ENCODE data around the gene CPA1. TPM values are rescaled to one million over a fixed set of nuclear protein-coding genes. Genes with fewer than 3 reads are reported as not detected.

Gene CPA1
- total and polyA plus RNA-seq, 9 of the 15 experiments (the other 6 are each of a cell fraction or from before 2014, with no cell fraction given): 6.5 TPM; not detected in 8

DNA sequence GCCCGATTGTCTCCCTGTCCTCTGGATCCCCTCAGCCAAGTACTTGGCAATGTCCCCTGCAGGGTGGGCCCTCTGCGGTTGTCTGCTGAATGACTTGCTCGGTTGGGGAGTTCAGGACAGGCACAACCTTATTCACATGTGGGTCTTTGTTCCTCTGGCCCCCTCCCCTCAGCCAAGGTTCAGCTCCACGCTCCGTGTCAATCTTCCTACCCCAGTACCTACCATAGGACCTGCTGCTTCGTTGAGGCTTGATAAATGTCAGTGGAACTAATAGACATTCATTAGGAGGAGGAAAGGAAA is 28.6 kb upstream of the CPA1 start (continued):
- TF ChIP-seq ZC3H4 (CRISPR knock-in tag; IDR thresholded peaks at IDR 0.05; ENCODE audit: borderline replicate concordance): no peak

DNA sequence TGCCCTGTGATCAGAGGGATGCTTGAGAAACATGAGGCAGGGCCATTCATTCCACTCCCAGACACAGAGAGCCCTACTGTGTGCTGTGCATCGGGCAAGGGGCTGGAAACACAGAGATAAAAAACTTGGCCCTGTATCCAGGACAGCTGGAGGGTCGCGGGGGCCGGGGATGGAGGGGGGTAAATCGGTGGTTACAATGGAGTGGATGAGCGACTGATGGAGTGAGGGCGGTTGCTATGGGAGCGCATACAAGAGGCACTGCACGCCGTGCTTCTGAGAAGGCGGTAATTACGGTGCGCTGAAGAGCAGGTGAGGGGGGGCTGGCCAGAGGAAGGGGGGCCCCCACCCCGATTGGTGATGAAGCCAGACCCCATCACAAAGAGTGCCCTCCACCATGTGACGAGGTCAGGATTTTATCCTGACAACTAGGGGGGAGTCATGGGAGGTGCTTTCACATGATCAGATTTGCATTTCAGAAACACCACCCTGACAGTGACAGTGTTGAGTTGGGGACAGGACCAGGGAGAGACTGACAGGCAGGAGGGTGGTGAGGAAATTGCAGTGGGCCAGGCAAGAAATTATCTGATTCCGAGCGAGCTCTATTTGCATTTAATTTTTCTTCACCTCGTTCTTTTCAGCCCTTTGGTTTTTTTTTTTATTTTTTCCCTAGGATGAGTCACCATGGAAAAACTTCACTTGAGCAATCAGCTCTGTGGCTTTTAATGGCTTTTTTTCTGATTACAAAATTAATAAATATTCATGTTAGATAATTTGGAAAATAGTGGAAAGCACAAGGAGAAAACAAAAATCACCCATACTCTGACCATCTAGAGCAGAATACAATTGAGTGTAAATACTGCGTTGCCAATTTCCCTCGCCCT is 27.9 kb upstream of the CPA1 start:
- H3K9ac ChIP-seq (ENCODE audit: insufficient read depth in 1 of 2, low read depth in 2 of 2, low read length in 2 of 2): no peak overlapping the region
- peaks cover 38 to 74% of the 10 kb centered on the region in 2 experiments for H3K27me3 ChIP-seq (ENCODE audit: control insufficient read depth in 2 of 2, insufficient read depth in 2 of 2, low read length in 2 of 2)
- BruUV-seq (replicated peaks): no TSS peak
- FAIRE-seq: no peak
- H4K20me1 ChIP-seq (replicated peaks; ENCODE audit: control insufficient read depth, insufficient read depth, low read length): no peaks in the 10 kb centered on the region
- DNase-seq (ENCODE audit: extremely low read depth in 1 of 4, low spot score in 3 of 4): no peak
- intact Hi-C loops (cut with micrococcal nuclease) (no loop called here), in situ Hi-C loops (cut with MboI) (no loop called here)
- 14% methylated on average over 16 of the region's 20 CpGs for WGBS (ENCODE audit: insufficient coverage, low coverage, missing lambda C conversion rate)
- H3K4me3 ChIP-seq: no peak overlapping the region
- no peaks in the 10 kb centered on the region for H3K36me3 ChIP-seq (ENCODE audit: control insufficient read depth, insufficient read depth, low read length)
- POLR2A ChIA-PET: interaction anchor here (1.0 kb wide), 2 partner anchors 10 to 25 kb away, joined by 3 read pairs; no protein-coding TSS in a partner anchor
- CTCF ChIA-PET (ENCODE audit: low intra/inter-chr PET ratio): no interaction called here
- peaks cover 0 to 2% of the 10 kb centered on the region in 2 experiments; a peak in 1 of 5 replicates for H3K4me1 ChIP-seq (replicated peaks in 1 of 2; ENCODE audit: control insufficient read depth in 2 of 2, insufficient read depth in 2 of 2, low read length in 2 of 2)
- H3K9me3 ChIP-seq (replicated peaks; ENCODE audit: control insufficient read depth, insufficient read depth, low read depth, low read length): no peaks in the 10 kb centered on the region
- H2AFZ ChIP-seq (ENCODE audit: low read depth, low read length): no peak overlapping the region
- no peaks in the 10 kb centered on the region for H3K9me1 ChIP-seq (ENCODE audit: control insufficient read depth, insufficient read depth, low read length)
- no peaks in the 10 kb centered on the region for H3K79me2 ChIP-seq (ENCODE audit: control insufficient read depth, insufficient read depth, low read length)
- H3K4me2 ChIP-seq (ENCODE audit: insufficient read depth, low read length): no peak overlapping the region
- no peak for ATAC-seq
- H3K27ac ChIP-seq (ENCODE audit: extremely low read depth, low read depth, low read length): no peak overlapping the region
- TF ChIP-seq RFX1 (IDR thresholded peaks at IDR 0.05) (peak; percentile 63), ZKSCAN1 (IDR thresholded peaks at IDR 0.05; ENCODE audit: low read depth, low read length) (peak; percentile 77), ZNF239 (CRISPR knock-in tag; IDR thresholded peaks at IDR 0.05) (no peak), DPF2 (IDR thresholded peaks at IDR 0.05) (no peak), ZNF384 (IDR thresholded peaks at IDR 0.05; ENCODE audit: low read depth, low read length) (peak; percentile 42; the same call in 1 of the 2 replicates), RBM14 (IDR thresholded peaks at IDR 0.05; ENCODE audit: borderline replicate concordance, insufficient read depth, low read depth, low read length) (no peak), CEBPB (tag; IDR thresholded peaks at IDR 0.05) (0 out of 2 replicates have a peak, but pooled peaks have one; percentile 12), JUND (IDR thresholded peaks at IDR 0.05; ENCODE audit: borderline replicate concordance, low read depth, low read length) (peak; percentile 31; the same call in 1 of the 2 replicates), JUND (tag; IDR thresholded peaks at IDR 0.05; ENCODE audit: borderline replicate concordance, low read depth, low read length) (no peak), CEBPG (CRISPR knock-in tag; IDR thresholded peaks at IDR 0.05) (no peak), CEBPG (tag; conservative IDR thresholded peaks at IDR 0.05 in 1 of 2, IDR thresholded peaks at IDR 0.05 in 1 of 2) (peak in 1 of 2 experiments; percentile 72; a peak in 2 of 4 replicates), FOSL1 (tag; conservative IDR thresholded peaks at IDR 0.05) (peak; percentile 81)
- TF ChIP-seq, protein P1, sequence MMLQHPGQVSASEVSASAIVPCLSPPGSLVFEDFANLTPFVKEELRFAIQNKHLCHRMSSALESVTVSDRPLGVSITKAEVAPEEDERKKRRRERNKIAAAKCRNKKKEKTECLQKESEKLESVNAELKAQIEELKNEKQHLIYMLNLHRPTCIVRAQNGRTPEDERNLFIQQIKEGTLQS (IDR thresholded peaks at IDR 0.05): peak; percentile 62; the same call in 1 of the 2 replicates
- TF ChIP-seq, protein P1 (CRISPR knock-in tag; conservative IDR thresholded peaks at IDR 0.05): no peak
- TF ChIP-seq, protein P2, sequence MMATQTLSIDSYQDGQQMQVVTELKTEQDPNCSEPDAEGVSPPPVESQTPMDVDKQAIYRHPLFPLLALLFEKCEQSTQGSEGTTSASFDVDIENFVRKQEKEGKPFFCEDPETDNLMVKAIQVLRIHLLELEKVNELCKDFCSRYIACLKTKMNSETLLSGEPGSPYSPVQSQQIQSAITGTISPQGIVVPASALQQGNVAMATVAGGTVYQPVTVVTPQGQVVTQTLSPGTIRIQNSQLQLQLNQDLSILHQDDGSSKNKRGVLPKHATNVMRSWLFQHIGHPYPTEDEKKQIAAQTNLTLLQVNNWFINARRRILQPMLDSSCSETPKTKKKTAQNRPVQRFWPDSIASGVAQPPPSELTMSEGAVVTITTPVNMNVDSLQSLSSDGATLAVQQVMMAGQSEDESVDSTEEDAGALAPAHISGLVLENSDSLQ (IDR thresholded peaks at IDR 0.05): peak; percentile 65; the same call in 1 of the 2 replicates
- TF ChIP-seq, protein P3, sequence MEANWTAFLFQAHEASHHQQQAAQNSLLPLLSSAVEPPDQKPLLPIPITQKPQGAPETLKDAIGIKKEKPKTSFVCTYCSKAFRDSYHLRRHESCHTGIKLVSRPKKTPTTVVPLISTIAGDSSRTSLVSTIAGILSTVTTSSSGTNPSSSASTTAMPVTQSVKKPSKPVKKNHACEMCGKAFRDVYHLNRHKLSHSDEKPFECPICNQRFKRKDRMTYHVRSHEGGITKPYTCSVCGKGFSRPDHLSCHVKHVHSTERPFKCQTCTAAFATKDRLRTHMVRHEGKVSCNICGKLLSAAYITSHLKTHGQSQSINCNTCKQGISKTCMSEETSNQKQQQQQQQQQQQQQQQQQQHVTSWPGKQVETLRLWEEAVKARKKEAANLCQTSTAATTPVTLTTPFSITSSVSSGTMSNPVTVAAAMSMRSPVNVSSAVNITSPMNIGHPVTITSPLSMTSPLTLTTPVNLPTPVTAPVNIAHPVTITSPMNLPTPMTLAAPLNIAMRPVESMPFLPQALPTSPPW (CRISPR knock-in tag; IDR thresholded peaks at IDR 0.05): peak; percentile 39; the same call in 1 of the 2 replicates

All from K562 (cell line).